ENCODE data around the gene BRME1.

The BRME1 gene

GRCh38 chr19:13887517-13887916, 18.4 kb downstream of the BRME1 start:
- DNase-seq (ENCODE audit: low read depth), result no peak

GRCh38 chr19:13887018-13887436, 18.9 kb downstream of the BRME1 start:
- no peak for DNase-seq (ENCODE audit: low read depth)

- DNase-seq (ENCODE audit: low read depth), result no peak
Observed at GRCh38 chr19:13885826-13886365, 20.0 kb downstream of the BRME1 start.

- no peak for DNase-seq (ENCODE audit: low read depth)
Observed at GRCh38 chr19:13884726-13885591, 21.0 kb downstream of the BRME1 start.

GRCh38 chr19:13883516-13884064, 22.3 kb downstream of the BRME1 start:
- no peak for DNase-seq (ENCODE audit: low read depth)

GRCh38 chr19:13882836-13883235, 23.1 kb downstream of the BRME1 start:
- no peak for DNase-seq (ENCODE audit: low read depth)

- DNase-seq (ENCODE audit: low read depth), result no peak
Observed at GRCh38 chr19:13882419-13882795, 23.5 kb downstream of the BRME1 start.

GRCh38 chr19:13881692-13882418, 24.1 kb downstream of the BRME1 start:
- DNase-seq (ENCODE audit: low read depth), result no peak

- no peak for DNase-seq (ENCODE audit: low read depth)
Observed at GRCh38 chr19:13881251-13881691, 24.6 kb downstream of the BRME1 start.

GRCh38 chr19:13880059-13881043, 25.6 kb downstream of the BRME1 start:
- peak; percentile 76 for DNase-seq (ENCODE audit: low read depth)

GRCh38 chr19:13877303-13877702, 28.6 kb downstream of the BRME1 start:
- no peak for DNase-seq (ENCODE audit: low read depth)

- no peak for DNase-seq (ENCODE audit: low read depth)
Observed at GRCh38 chr19:13876834-13877233, 29.1 kb downstream of the BRME1 start, which contains the start of gene NANOS3. Gene NANOS3 (plus strand): TSS chr19:13877134. CDS start chr19:13877249, 115 bp downstream.

- no peak for DNase-seq (ENCODE audit: low read depth)
Observed at GRCh38 chr19:13875824-13876223, 30.1 kb downstream of the BRME1 start.

GRCh38 chr19:13873834-13874515, 31.9 kb downstream of the BRME1 start:
- DNase-seq (ENCODE audit: low read depth), result no peak

GRCh38 chr19:13872695-13873389, 33.1 kb downstream of the BRME1 start:
- DNase-seq (ENCODE audit: low read depth), result no peak

GRCh38 chr19:13872339-13872694, 33.6 kb downstream of the BRME1 start:
- DNase-seq (ENCODE audit: low read depth), result no peak

GRCh38 chr19:13870873-13871272, 35.0 kb downstream of the BRME1 start:
- no peak for DNase-seq (ENCODE audit: low read depth)

GRCh38 chr19:13869281-13869680, 36.6 kb downstream of the BRME1 start:
- no peak for DNase-seq (ENCODE audit: low read depth)

- DNase-seq (ENCODE audit: low read depth), result no peak
Observed at GRCh38 chr19:13868663-13869062, 37.3 kb downstream of the BRME1 start.

- no peak for DNase-seq (ENCODE audit: low read depth)
Observed at GRCh38 chr19:13866463-13867046, 39.4 kb downstream of the BRME1 start.

Measured in non-pigmented ciliary epithelial cell (primary cell).